ENCODE data around the gene ATF7IP2. TPM values are rescaled to one million over a fixed set of nuclear protein-coding genes. Genes with fewer than 3 reads are reported as not detected.

The ATF7IP2 gene
- total RNA-seq, 4 donors from 2014 or later = 15.5 to 32.8 (median 28.3) TPM

- 79 to 85% methylated on average over 7 of the region's 7 CpGs for WGBS, 2 donors
Measured at GRCh38 chr16:10518479-10519041, 132.7 kb downstream of the ATF7IP2 start.

DNA sequence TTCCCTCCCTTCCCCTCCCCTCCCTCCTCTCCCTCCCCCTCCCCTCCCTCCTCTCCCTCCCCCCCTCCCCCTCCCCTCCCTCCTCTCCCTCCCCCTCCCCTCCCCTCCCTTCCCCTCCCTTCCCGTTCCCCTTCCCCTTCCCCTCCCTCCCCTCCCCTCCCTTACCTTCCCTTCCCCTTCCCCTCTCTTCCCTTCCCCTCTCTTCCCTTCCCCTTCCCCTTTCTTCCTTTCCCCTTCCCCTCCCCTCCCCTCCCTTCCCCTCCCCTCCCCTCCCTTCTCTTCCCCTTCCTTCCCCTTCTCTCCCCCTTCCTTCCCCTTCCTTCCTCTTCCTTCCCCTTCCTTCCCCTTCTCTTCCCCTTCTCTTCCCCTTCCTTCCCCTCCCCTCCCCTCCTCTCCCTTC lies 133.4 kb downstream of the ATF7IP2 start:
- intact Hi-C loops (cut with DNase I) = loop anchor here (5.0 kb wide), 1 partner anchor 398 kb away; no protein-coding TSS in a partner anchor
- no peaks in the 10 kb centered on the region for H3K9me3 ChIP-seq
- H3K4me1 ChIP-seq = peaks cover 0 to 10% of the 10 kb centered on the region in 2 donors
- H3K36me3 ChIP-seq = no peaks in the 10 kb centered on the region
- WGBS, 2 donors = no CpG with 5 or more reads among the region's 1 CpG
- TF ChIP-seq CTCF (IDR thresholded peaks at IDR 0.05) (no peak), POLR2A (IDR thresholded peaks at IDR 0.05) (no peak)
- H3K27ac ChIP-seq = no peak overlapping the region
- no peaks in the 10 kb centered on the region for H3K27me3 ChIP-seq
- DNase-seq = no peak
- H3K4me3 ChIP-seq (replicated peaks in 1 of 3) = no peak overlapping the region

More at GRCh38 chr16:10518479-10519041, 132.7 kb downstream of the ATF7IP2 start:
- Histone ChIP-seq H3K36me3 (no peaks in the 10 kb centered on the region), H3K9me3 (no peaks in the 10 kb centered on the region), H3K4me1 (peaks cover 0 to 12% of the 10 kb centered on the region in 2 donors), H3K27ac (no peak overlapping the region), H3K27me3 (no peaks in the 10 kb centered on the region), H3K4me3 (replicated peaks in 1 of 3) (no peak overlapping the region)
- intact Hi-C loops (cut with DNase I) = loop anchor here (5.0 kb wide), 1 partner anchor 399 kb away; no protein-coding TSS in a partner anchor
- DNase-seq = no peak
- TF ChIP-seq CTCF (IDR thresholded peaks at IDR 0.05) (no peak), POLR2A (IDR thresholded peaks at IDR 0.05) (no peak)

- H3K4me1 ChIP-seq = peaks cover 0 to 2% of the 10 kb centered on the region in 2 donors
- no peaks in the 10 kb centered on the region for H3K36me3 ChIP-seq
- DNase-seq = no peak
- TF ChIP-seq POLR2A (IDR thresholded peaks at IDR 0.05) = no peak
- no peak for TF ChIP-seq CTCF (IDR thresholded peaks at IDR 0.05)
- H3K27me3 ChIP-seq = no peaks in the 10 kb centered on the region
- H3K9me3 ChIP-seq = no peaks in the 10 kb centered on the region
- intact Hi-C loops (cut with DNase I) = loop anchor here (5.0 kb wide), 1 partner anchor 397 kb away; no protein-coding TSS in a partner anchor
- WGBS, 2 donors = 73 to 76% methylated on average over 10 of the region's 10 CpGs
- no peak overlapping the region for H3K4me3 ChIP-seq (replicated peaks in 1 of 3)
- no peak overlapping the region for H3K27ac ChIP-seq
Measured at GRCh38 chr16:10519929-10520868, 134.3 kb downstream of the ATF7IP2 start.

- Histone ChIP-seq H3K4me1 (no peaks in the 10 kb centered on the region), H3K9me3 (no peaks in the 10 kb centered on the region), H3K4me3 (replicated peaks in 1 of 3) (no peak overlapping the region), H3K27ac (no peak overlapping the region), H3K27me3 (no peaks in the 10 kb centered on the region), H3K36me3 (no peaks in the 10 kb centered on the region)
- TF ChIP-seq POLR2A (IDR thresholded peaks at IDR 0.05) (no peak), CTCF (IDR thresholded peaks at IDR 0.05) (no peak)
- intact Hi-C loops (cut with DNase I) = no loop called here
- no peak for DNase-seq
- WGBS, 2 donors = 76 to 79% methylated on average over 7 of the region's 7 CpGs
Measured at GRCh38 chr16:10520869-10521578, 135.2 kb downstream of the ATF7IP2 start.

All from thyroid gland (tissue), 4 donors.